IMR-90 (cell line): ENCODE data around the gene TAPBP. TPM values are rescaled to one million over a fixed set of nuclear protein-coding genes. Genes with fewer than 3 reads are reported as not detected.

Source experiments
- ATAC-seq: fragments of 200-7000 bp; cut with Tn5 transposase; 2 replicates; pipeline ENCODE4 v1.9.1; 2020; ENCODE audit warnings: low read depth, mild to moderate bottlenecking, moderate library complexity
- BruUV-seq: library from RNA; stranded (reverse); fragments of 400-500 nt; replicated peaks from 2 replicates; lab custom pipeline; 2021; lab: Mats Ljungman, UMichigan
- CTCF ChIA-PET: fragments of 300-600 bp; formaldehyde crosslinking; extraction: SDS; loops from one replicate; lab custom pipeline; 2021; ENCODE audit warnings: antibody characterized with exemption; lab: Yijun Ruan, JAX
- POLR2A ChIA-PET: fragments of 300-600 bp; sonication (Branson Sonifier 250); formaldehyde crosslinking; loops from one replicate; lab custom pipeline; 2022; ENCODE audit warnings: antibody characterized with exemption; ENCODE audit not compliant: unreplicated experiment; lab: Charles Lee
- DNase-seq: peaks from one replicate; pipeline ENCODE4 v3.0.0; 2013
- H2AFZ ChIP-seq: replicated peaks from 2 replicates; pipeline ENCODE3; 2013; ENCODE audit warnings: low read length, mild to moderate bottlenecking; ENCODE audit not compliant: poor library complexity
- H2AK5ac ChIP-seq: 2 replicates; pipeline ENCODE4 v1.6.1; 2013; ENCODE audit warnings: low read depth, low read length, inconsistent platforms
- H2AK9ac ChIP-seq: replicated peaks from 2 replicates; pipeline ENCODE3; 2013; ENCODE audit warnings: mild to moderate bottlenecking, low read depth, low read length, moderate library complexity; ENCODE audit not compliant: poor library complexity
- H2BK120ac ChIP-seq: 2 replicates; pipeline ENCODE4 v1.6.1; 2013; ENCODE audit warnings: low read depth, low read length, inconsistent platforms
- H2BK15ac ChIP-seq: 3 replicates; pipeline ENCODE4 v1.6.1; 2013; ENCODE audit warnings: low read depth, low read length, inconsistent platforms
- H2BK20ac ChIP-seq: 2 replicates; pipeline ENCODE4 v1.6.1; 2013; ENCODE audit warnings: low read depth, mild to moderate bottlenecking, inconsistent platforms, low read length, moderate library complexity
- H2BK5ac ChIP-seq: 2 replicates; pipeline ENCODE4 v1.6.1; 2013; ENCODE audit warnings: mild to moderate bottlenecking, low read depth, low read length, inconsistent platforms; ENCODE audit not compliant: poor library complexity, severe bottlenecking
- H3K14ac ChIP-seq: replicated peaks from 2 replicates; pipeline ENCODE4 v1.6.1; 2013; ENCODE audit warnings: low read depth, low read length, inconsistent platforms
- H3K18ac ChIP-seq: 2 replicates; pipeline ENCODE4 v1.6.1; 2013; ENCODE audit warnings: low read depth, low read length, control low read depth
- H3K23ac ChIP-seq: 2 replicates; pipeline ENCODE4 v1.6.1; 2013; ENCODE audit warnings: low read depth, low read length, inconsistent platforms
- H3K27ac ChIP-seq: 2 replicates; pipeline ENCODE4 v1.5.1; 2013; ENCODE audit warnings: mild to moderate bottlenecking, control low read depth, low read length; ENCODE audit not compliant: insufficient read depth
- H3K27me3 ChIP-seq: 2 replicates; pipeline ENCODE4 v1.6.1; 2013; ENCODE audit warnings: low read length; ENCODE audit not compliant: control insufficient read depth, insufficient read depth
- H3K36me3 ChIP-seq: 2 replicates; pipeline ENCODE4 v1.6.1; 2013; ENCODE audit warnings: low read length, mixed read lengths; ENCODE audit not compliant: control insufficient read depth, insufficient read depth
- H3K4ac ChIP-seq: 2 replicates; pipeline ENCODE4 v1.6.1; 2013; ENCODE audit warnings: low read depth, low read length, inconsistent platforms
- H3K4me1 ChIP-seq: 2 replicates; pipeline ENCODE4 v1.6.1; 2013; ENCODE audit warnings: low read length, mixed read lengths; ENCODE audit not compliant: control insufficient read depth, insufficient read depth
- H3K4me2 ChIP-seq: 2 replicates; pipeline ENCODE4 v1.6.1; 2013; ENCODE audit warnings: low read depth, mild to moderate bottlenecking, control low read depth, low read length, moderate library complexity
- H3K4me3 ChIP-seq: 2 replicates; pipeline ENCODE4 v1.5.1; 2013; ENCODE audit warnings: low read depth, mild to moderate bottlenecking, control low read depth, low read length, moderate library complexity; ENCODE audit not compliant: insufficient read depth
- H3K56ac ChIP-seq: 2 replicates; pipeline ENCODE4 v1.6.1; 2013; ENCODE audit warnings: low read length, inconsistent platforms; ENCODE audit not compliant: insufficient read depth; ENCODE audit errors: extremely low read depth
- H3K79me1 ChIP-seq, 2 experiments: 2 replicates each; pipeline ENCODE4 v1.6.1; 2013; ENCODE audit warnings: low read length in 2 of 2, inconsistent platforms in 1 of 2, low read depth in 1 of 2
- H3K9ac ChIP-seq: 2 replicates; pipeline ENCODE4 v1.6.1; 2013; ENCODE audit warnings: low read depth, low read length, control low read depth
- H3K9me1 ChIP-seq: 2 replicates; pipeline ENCODE4 v1.6.1; 2013; ENCODE audit warnings: low read length, inconsistent platforms; ENCODE audit not compliant: insufficient read depth
- H3K9me3 ChIP-seq: 2 replicates; pipeline ENCODE4 v1.6.1; 2013; ENCODE audit warnings: low read length; ENCODE audit not compliant: control insufficient read depth, insufficient read depth
- H4K20me1 ChIP-seq: 2 replicates; pipeline ENCODE4 v1.6.1; 2013; ENCODE audit warnings: low read length, inconsistent platforms; ENCODE audit not compliant: insufficient read depth
- H4K5ac ChIP-seq: 2 replicates; pipeline ENCODE4 v1.6.1; 2013; ENCODE audit warnings: mild to moderate bottlenecking, low read depth, low read length, control low read depth
- H4K8ac ChIP-seq, 2 experiments: 2 replicates each; pipeline ENCODE4 v1.6.1; 2013; ENCODE audit warnings: low read depth in 2 of 2, low read length in 2 of 2, control low read depth in 1 of 2, inconsistent platforms in 1 of 2
- H4K91ac ChIP-seq: 2 replicates; pipeline ENCODE4 v1.6.1; 2013; ENCODE audit warnings: low read depth, low read length, inconsistent platforms; ENCODE audit not compliant: insufficient read depth
- BHLHE40 ChIP-seq: fragments of 150-350 bp; IDR thresholded peaks from 2 replicates; pipeline ENCODE4 v1.6.1; 2016; ENCODE audit warnings: mild to moderate bottlenecking, low read depth, low read length
- CEBPB ChIP-seq: IDR thresholded peaks from 2 replicates; pipeline ENCODE4 v1.6.1; 2012; ENCODE audit warnings: low read depth, low read length, improper control_type of control experiment
- CHD1 ChIP-seq: IDR thresholded peaks from 2 replicates; pipeline ENCODE4 v1.6.1; 2012; ENCODE audit warnings: low read depth, low read length, improper control_type of control experiment
- FOS ChIP-seq: fragments of 150-350 bp; IDR thresholded peaks from 2 replicates; pipeline ENCODE4 v1.6.1; 2016; ENCODE audit warnings: low read depth, low read length
- MAFK ChIP-seq: IDR thresholded peaks from 2 replicates; pipeline ENCODE4 v1.6.1; 2012; ENCODE audit warnings: low read depth, low read length, improper control_type of control experiment
- MXI1 ChIP-seq: IDR thresholded peaks from 2 replicates; pipeline ENCODE4 v1.6.1; 2012; ENCODE audit warnings: low read depth, mild to moderate bottlenecking, low read length, moderate library complexity, borderline replicate concordance
- NFE2L2 ChIP-seq: fragments of 150-350 bp; IDR thresholded peaks from 2 replicates; pipeline ENCODE4 v1.6.1; 2016; ENCODE audit warnings: low read depth, mild to moderate bottlenecking, low read length
- POLR2A ChIP-seq: IDR thresholded peaks from 2 replicates; pipeline ENCODE4 v1.6.1; 2012; ENCODE audit warnings: mild to moderate bottlenecking, low read depth, low read length
- RAD21 ChIP-seq: IDR thresholded peaks from 2 replicates; pipeline ENCODE4 v1.6.1; 2012; ENCODE audit warnings: low read length, improper control_type of control experiment
- RCOR1 ChIP-seq: IDR thresholded peaks from 2 replicates; pipeline ENCODE4 v1.6.1; 2012; ENCODE audit warnings: mild to moderate bottlenecking, low read length, improper control_type of control experiment; ENCODE audit not compliant: insufficient replicate concordance
- RFX5 ChIP-seq: IDR thresholded peaks from 2 replicates; pipeline ENCODE4 v1.8.0; 2012; ENCODE audit warnings: low read depth, mild to moderate bottlenecking, low read length, moderate library complexity
- SMC3 ChIP-seq: fragments of 150-350 bp; IDR thresholded peaks from 2 replicates; pipeline ENCODE4 v1.6.1; 2016; ENCODE audit warnings: low read depth, mild to moderate bottlenecking, antibody characterized with exemption, low read length, moderate library complexity
- WGBS, 2 experiments: methylation state at CpG; one replicate each; pipeline versions ENCODE4 v1.1.5 to v1.1.7; 2013; ENCODE audit warnings: missing lambda C conversion rate in 2 of 2; ENCODE audit not compliant: insufficient read length in 1 of 2; ENCODE audit errors: extremely low coverage in 2 of 2; 5-methylcytosine and 5-hydroxymethylcytosine counted together
- dilution Hi-C: fragments of 300-500 bp; cut with HindIII; formaldehyde crosslinking; loops from one replicate; pipeline ENCODE4 v1.14.3; 2018; ENCODE audit warnings: low sequenced_read_pairs; ENCODE audit not compliant: unreplicated experiment
- in situ Hi-C: fragments of 300-500 bp; cut with MboI; formaldehyde crosslinking; loops from 3 replicates; pipeline ENCODE4 v1.14.3; 2019; ENCODE audit warnings: low sequenced_read_pairs, inconsistent platforms, mixed read lengths
- intact Hi-C: fragments of 100-400 bp; cut with micrococcal nuclease; formaldehyde crosslinking; loops from 2 replicates; pipeline ENCODE4 v1.10.0; 2022
- polyA plus RNA-seq, 3 experiments: library from polyadenylated mRNA; depleted of rRNA; stranded (reverse); fragments of >200 nt; gene quantifications; 2 replicates each; pipeline ENCODE4 v1.2.3, GENCODE V29; 2012; ENCODE audit warnings: low replicate concordance in 1 of 3
- total RNA-seq: library from RNA; depleted of rRNA; stranded (reverse); fragments of >200 nt; gene quantifications from 2 replicates; pipeline ENCODE4 v1.2.3, GENCODE V29; 2012
- TF ChIP-seq, protein P1 (sequence below): fragments of 150-350 bp; IDR thresholded peaks from 2 replicates; pipeline ENCODE4 v1.6.1; 2017; ENCODE audit warnings: mild to moderate bottlenecking, antibody characterized with exemption, low read length, low read depth
- TF ChIP-seq, protein P2 (sequence below): fragments of 150-350 bp; IDR thresholded peaks from 2 replicates; pipeline ENCODE4 v1.6.1; 2016; ENCODE audit warnings: low read depth, mild to moderate bottlenecking, low read length, moderate library complexity, borderline replicate concordance
- TF ChIP-seq, protein P3 (sequence below): conservative IDR thresholded peaks from 2 replicates; pipeline ENCODE4 v1.5.1; 2012; ENCODE audit warnings: mild to moderate bottlenecking, low read depth, low read length, improper control_type of control experiment

The TAPBP gene
- total and polyA plus RNA-seq, 2 of the 4 experiments (the other 2 are of a cell fraction): 13.1 to 63.3 TPM

DNA sequence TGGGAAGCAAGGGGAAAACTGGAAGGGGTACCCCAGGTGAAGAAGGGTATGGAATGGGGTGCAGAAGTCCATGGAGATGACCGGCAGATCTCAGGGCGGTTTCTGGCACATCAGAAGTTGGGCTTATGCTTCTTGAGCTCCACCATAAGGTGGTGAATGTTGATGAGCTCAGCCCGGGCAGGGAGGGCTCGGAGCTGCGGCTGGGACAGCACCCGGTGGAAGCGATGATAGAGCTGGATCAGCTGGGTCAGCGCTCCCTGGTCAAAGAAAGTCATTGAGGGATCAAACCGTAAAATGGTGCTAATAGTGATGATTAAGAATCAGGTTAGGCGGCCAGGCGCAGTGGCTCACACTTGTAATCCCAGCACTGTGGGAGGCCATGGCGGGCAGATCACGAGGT is 63.1 kb downstream of the TAPBP start:
- H3K79me1 ChIP-seq: peaks cover 3 to 35% of the 10 kb centered on the region in 2 experiments; a peak in 3 of 4 replicates
- ChIA-PET CTCF (interaction anchor here (0.5 to 0.6 kb wide), 2 partner anchors 12 to 46 kb away, joined by 3 read pairs; no protein-coding TSS in a partner anchor), POLR2A (interaction anchor here (1.0 kb wide), 2 partner anchors 19 to 21 kb away, joined by 4 to 7 read pairs; partner anchors contain the start of genes RPS18 and VPS52)
- dilution Hi-C loops: no loop called here
- intact Hi-C loops: no loop called here
- no peaks in the 10 kb centered on the region for H3K9me3 ChIP-seq
- H2AFZ ChIP-seq: no peak overlapping the region
- H3K4ac ChIP-seq: peak overlapping the region; percentile 51
- peaks cover 10% of the 10 kb centered on the region; the same call in 1 of the 2 replicates for H3K36me3 ChIP-seq
- peak overlapping the region; percentile 69 for H2BK5ac ChIP-seq
- no peak for ATAC-seq
- 0 out of 2 replicates have a peak overlapping the region, but pooled peaks have one; percentile 16 for H3K56ac ChIP-seq
- H2AK5ac ChIP-seq: peak overlapping the region; percentile 61; the same call in 1 of the 2 replicates
- no peak overlapping the region; the same call in 1 of the 2 replicates for H3K14ac ChIP-seq
- H3K9ac ChIP-seq: 0 out of 2 replicates have a peak overlapping the region, but pooled peaks have one; percentile 3
- H3K4me3 ChIP-seq: no peak overlapping the region
- WGBS, 2 experiments: 93% methylated on average over 7 of the region's 13 CpGs; no CpG with 5 or more reads in 1 of the 2 experiments
- H2BK15ac ChIP-seq: no peak overlapping the region
- H2BK20ac ChIP-seq: peak overlapping the region; percentile 37; the same call in 1 of the 2 replicates
- no TSS peak for BruUV-seq
- H4K5ac ChIP-seq: no peak overlapping the region
- H4K20me1 ChIP-seq: peaks cover 3% of the 10 kb centered on the region; the same call in 1 of the 2 replicates
- peaks cover 12% of the 10 kb centered on the region for H3K4me1 ChIP-seq
- peak overlapping the region; percentile 40 for H3K4me2 ChIP-seq
- peak overlapping the region in 1 of 2 experiments; percentile 37; a peak in 1 of 4 replicates for H4K8ac ChIP-seq
- in situ Hi-C loops: no loop called here
- DNase-seq: no peak
- peak overlapping the region; percentile 46; the same call in 1 of the 2 replicates for H3K23ac ChIP-seq
- peak overlapping the region; percentile 50; the same call in 1 of the 2 replicates for H4K91ac ChIP-seq
- peak overlapping the region; percentile 68 for H3K27ac ChIP-seq
- H2AK9ac ChIP-seq: no peak overlapping the region
- H3K18ac ChIP-seq: no peak overlapping the region
- no peaks in the 10 kb centered on the region for H3K27me3 ChIP-seq
- H2BK120ac ChIP-seq: peak overlapping the region; percentile 29
- peaks cover 11% of the 10 kb centered on the region for H3K9me1 ChIP-seq
- TF ChIP-seq RAD21 (no peak), BHLHE40 (no peak), CHD1 (no peak), FOS (no peak), RFX5 (no peak), CEBPB (no peak), MXI1 (no peak), NFE2L2 (no peak), POLR2A (no peak), SMC3 (no peak), RCOR1 (no peak), MAFK (no peak)
- TF ChIP-seq, protein P1, sequence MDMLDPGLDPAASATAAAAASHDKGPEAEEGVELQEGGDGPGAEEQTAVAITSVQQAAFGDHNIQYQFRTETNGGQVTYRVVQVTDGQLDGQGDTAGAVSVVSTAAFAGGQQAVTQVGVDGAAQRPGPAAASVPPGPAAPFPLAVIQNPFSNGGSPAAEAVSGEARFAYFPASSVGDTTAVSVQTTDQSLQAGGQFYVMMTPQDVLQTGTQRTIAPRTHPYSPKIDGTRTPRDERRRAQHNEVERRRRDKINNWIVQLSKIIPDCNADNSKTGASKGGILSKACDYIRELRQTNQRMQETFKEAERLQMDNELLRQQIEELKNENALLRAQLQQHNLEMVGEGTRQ: no peak
- TF ChIP-seq, protein P2, sequence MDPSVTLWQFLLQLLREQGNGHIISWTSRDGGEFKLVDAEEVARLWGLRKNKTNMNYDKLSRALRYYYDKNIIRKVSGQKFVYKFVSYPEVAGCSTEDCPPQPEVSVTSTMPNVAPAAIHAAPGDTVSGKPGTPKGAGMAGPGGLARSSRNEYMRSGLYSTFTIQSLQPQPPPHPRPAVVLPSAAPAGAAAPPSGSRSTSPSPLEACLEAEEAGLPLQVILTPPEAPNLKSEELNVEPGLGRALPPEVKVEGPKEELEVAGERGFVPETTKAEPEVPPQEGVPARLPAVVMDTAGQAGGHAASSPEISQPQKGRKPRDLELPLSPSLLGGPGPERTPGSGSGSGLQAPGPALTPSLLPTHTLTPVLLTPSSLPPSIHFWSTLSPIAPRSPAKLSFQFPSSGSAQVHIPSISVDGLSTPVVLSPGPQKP: no peak
- TF ChIP-seq, protein P3, sequence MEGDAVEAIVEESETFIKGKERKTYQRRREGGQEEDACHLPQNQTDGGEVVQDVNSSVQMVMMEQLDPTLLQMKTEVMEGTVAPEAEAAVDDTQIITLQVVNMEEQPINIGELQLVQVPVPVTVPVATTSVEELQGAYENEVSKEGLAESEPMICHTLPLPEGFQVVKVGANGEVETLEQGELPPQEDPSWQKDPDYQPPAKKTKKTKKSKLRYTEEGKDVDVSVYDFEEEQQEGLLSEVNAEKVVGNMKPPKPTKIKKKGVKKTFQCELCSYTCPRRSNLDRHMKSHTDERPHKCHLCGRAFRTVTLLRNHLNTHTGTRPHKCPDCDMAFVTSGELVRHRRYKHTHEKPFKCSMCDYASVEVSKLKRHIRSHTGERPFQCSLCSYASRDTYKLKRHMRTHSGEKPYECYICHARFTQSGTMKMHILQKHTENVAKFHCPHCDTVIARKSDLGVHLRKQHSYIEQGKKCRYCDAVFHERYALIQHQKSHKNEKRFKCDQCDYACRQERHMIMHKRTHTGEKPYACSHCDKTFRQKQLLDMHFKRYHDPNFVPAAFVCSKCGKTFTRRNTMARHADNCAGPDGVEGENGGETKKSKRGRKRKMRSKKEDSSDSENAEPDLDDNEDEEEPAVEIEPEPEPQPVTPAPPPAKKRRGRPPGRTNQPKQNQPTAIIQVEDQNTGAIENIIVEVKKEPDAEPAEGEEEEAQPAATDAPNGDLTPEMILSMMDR: no peak
